ENCODE data around the gene LMAN1.

Gene LMAN1

GRCh38 chr18:59301929-59302328, 57.1 kb downstream of the LMAN1 start:
- DNase-seq, result no peak

DNA sequence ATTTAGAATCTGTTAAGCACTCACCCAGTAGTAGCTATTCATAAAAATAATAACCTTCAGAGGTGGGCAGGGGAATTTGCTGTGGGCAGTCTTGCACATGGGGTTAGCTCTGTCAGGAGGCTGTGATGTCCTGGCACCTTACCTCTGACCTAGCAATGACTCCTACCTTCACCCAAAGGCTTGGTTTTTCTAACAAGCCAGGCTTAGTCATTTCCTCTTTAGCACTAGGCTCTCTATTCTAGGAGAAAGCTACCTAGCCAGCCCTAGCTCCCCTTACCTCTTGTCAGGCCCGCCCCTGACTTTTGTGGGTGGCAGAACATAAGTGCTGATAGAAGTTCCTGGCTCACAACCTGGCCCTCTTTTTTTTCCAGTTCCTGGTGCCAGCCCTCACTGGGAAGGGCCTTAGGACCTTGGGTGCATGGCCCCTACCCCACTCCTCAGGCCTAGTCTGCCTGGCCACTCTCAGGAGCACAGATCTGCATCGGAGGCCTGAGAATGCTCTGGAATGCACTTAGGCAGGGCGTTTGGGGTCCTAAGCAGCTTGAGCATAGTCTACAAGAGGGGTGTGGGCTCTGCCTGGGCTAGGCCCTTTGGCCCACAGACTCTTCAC, 58.3 kb downstream of the LMAN1 start:
- DNase-seq, result peak; percentile 37

DNA sequence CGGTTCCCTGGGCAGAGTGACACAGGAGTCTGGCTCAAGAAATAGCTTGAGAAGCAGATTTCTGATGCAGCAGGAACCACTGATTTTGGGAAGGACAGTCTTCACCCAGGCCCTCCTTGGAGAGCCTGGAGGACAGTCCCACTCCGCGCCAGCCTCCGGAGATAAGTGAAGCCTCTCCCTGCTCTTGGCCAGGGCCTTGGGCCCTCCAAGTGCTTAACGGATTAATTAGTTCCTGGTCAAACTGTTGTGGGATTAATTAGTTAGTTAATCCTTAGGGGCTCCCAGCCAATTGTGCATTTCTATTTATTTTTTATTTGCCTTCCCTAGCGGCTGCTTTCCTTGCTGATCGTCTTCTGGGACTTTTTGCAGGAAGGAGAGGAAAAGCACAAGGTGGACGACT, 60.2 kb downstream of the LMAN1 start:
- no peak for DNase-seq

GRCh38 chr18:59293317-59293716, 65.7 kb downstream of the LMAN1 start:
- DNase-seq, result no peak

- DNase-seq, result no peak
Measured at GRCh38 chr18:59286341-59286740, 72.7 kb downstream of the LMAN1 start.

GRCh38 chr18:59282341-59282740, 76.7 kb downstream of the LMAN1 start:
- no peak for DNase-seq

- DNase-seq, result no peak
Measured at GRCh38 chr18:59279722-59280121, 79.3 kb downstream of the LMAN1 start.

DNA sequence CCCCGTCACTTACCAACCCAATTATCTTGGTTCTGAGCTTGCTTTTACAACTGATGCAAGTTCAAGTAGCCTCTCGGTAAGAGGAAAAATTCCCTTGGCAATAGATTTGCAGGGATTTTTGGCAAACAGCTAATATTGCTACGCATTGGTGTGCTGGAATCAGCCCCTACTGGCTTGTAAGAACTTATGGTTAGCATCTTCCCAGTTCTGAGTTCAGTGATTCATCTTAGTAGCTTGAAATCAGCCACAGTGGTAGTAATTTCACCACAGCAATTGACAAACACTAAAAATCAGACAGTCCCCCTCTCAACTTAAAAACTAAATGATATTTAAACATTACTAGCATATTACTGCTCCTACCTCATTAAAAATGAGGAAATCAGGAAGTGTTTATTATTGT, 79.9 kb downstream of the LMAN1 start:
- no peak for DNase-seq

DNA sequence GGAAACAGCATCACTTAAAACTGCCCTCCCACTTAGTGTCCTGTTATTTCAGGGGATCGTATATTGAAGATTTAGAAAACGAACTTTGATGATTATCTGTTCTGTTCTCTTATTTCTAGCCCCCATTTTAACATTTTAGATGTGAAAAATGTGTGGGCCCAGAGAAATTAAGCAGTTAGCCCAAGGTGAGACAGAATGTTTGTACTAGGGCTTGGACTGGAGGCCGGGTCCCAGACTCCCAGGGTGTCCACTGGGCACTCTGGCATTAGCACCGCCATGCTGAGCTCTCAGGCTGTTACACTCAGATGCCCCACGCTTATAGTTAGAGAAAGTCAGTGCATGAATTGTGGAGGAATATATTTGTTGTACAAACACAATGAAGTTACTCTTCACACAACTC, 80.3 kb downstream of the LMAN1 start:
- no peak for DNase-seq
